ENCODE measurements around the gene ZNF786. TPM values are rescaled to one million over a fixed set of nuclear protein-coding genes. Genes with fewer than 3 reads are reported as not detected.
A peak's percentile ranks its signal among the peaks of the same experiment; 100 is the strongest.

The ZNF786 gene
- total and polyA plus RNA-seq, 10 of the 15 experiments (the other 5 are each of a cell fraction or from before 2014, with no cell fraction given) = 0.47 to 7.0 (median 4.2) TPM

- TF ChIP-seq PRDM15 (CRISPR knock-in tag; IDR thresholded peaks at IDR 0.05) (no peak), TBL1XR1 (IDR thresholded peaks at IDR 0.05; ENCODE audit: low read depth, low read length) (no peak), ZBTB4 (CRISPR knock-in tag; IDR thresholded peaks at IDR 0.05) (no peak), JUND (IDR thresholded peaks at IDR 0.05; ENCODE audit: low read depth, low read length) (no peak), CREB1 (IDR thresholded peaks at IDR 0.05; ENCODE audit: low read depth) (0 out of 2 replicates have a peak, but pooled peaks have one; percentile 24), RELA (IDR thresholded peaks at IDR 0.05; ENCODE audit: borderline replicate concordance, partially characterized antibody) (no peak), CUX1 (IDR thresholded peaks at IDR 0.05; ENCODE audit: insufficient replicate concordance, low read depth, low read length) (no peak), NFXL1 (IDR thresholded peaks at IDR 0.05; ENCODE audit: borderline replicate concordance) (no peak), RAD21 (IDR thresholded peaks at IDR 0.05; ENCODE audit: insufficient read depth, low read depth, low read length) (peak; percentile 90), SMAD5 (IDR thresholded peaks at IDR 0.05; ENCODE audit: low read depth) (no peak), KLF5 (IDR thresholded peaks at IDR 0.05; ENCODE audit: partially characterized antibody) (peak; percentile 36), PKNOX1 (IDR thresholded peaks at IDR 0.05) (0 out of 2 replicates have a peak, but pooled peaks have one; percentile 11), ZNF24 (IDR thresholded peaks at IDR 0.05) (no peak; the same call in 1 of the 2 replicates), POLR2A (IDR thresholded peaks at IDR 0.05; ENCODE audit: low read depth, low read length) (peak; percentile 98), SIN3A (IDR thresholded peaks at IDR 0.05; ENCODE audit: low read depth, low read length) (no peak), PAX5 (IDR thresholded peaks at IDR 0.05; ENCODE audit: borderline replicate concordance, low read depth, low read length) (no peak; the same call in 1 of the 2 replicates)
These were observed at the start of gene ZNF786 (continued) for GRCh38 chr7:149090397-149091195.
